SK-N-SH treated with all-trans-retinoic acid at 6 μM for 48 hours (cell line): ENCODE results near the gene FKTN.
A peak's percentile ranks its signal among the peaks of the same experiment; 100 is the strongest.
"Not testable (repeated sequence)": the region's sequence is repeated elsewhere in the genome, so short reads cannot be mapped to it uniquely, and the experiment has no call there.

ENCODE experiments used
- ATAC-seq: fragments of 200-7000 bp; cut with Tn5 transposase; 3 replicates; pipeline ENCODE4 v1.9.1; 2020; ENCODE audit warnings: mild to moderate bottlenecking, moderate library complexity
- ARNTL ChIP-seq: fragments of 450-650 bp; formaldehyde crosslinking; IDR thresholded peaks from 2 replicates; pipeline ENCODE4 v1.5.0; 2020; ENCODE audit warnings: low read depth, mild to moderate bottlenecking, moderate library complexity, borderline replicate concordance
- BACH2 ChIP-seq: fragments of 250-450 bp; sonication (Bioruptor Pico); IDR thresholded peaks from 2 replicates; pipeline ENCODE4 v1.9.0; 2021; ENCODE audit warnings: mild to moderate bottlenecking, borderline replicate concordance
- CREB5 ChIP-seq: fragments of 250-450 bp; sonication (Bioruptor Pico); IDR thresholded peaks from 2 replicates; pipeline ENCODE4 v1.5.1; 2020; ENCODE audit warnings: low read depth, mild to moderate bottlenecking, moderate library complexity
- CSDC2 ChIP-seq: fragments of 250-450 bp; sonication (Bioruptor Pico); IDR thresholded peaks from 2 replicates; pipeline ENCODE4 v1.5.0; 2020; ENCODE audit warnings: mild to moderate bottlenecking, moderate library complexity
- CSRNP3 ChIP-seq: fragments of 250-450 bp; sonication (Bioruptor Pico); IDR thresholded peaks from 2 replicates; pipeline ENCODE4 v1.5.1; 2021; ENCODE audit warnings: mild to moderate bottlenecking, moderate library complexity
- ESRRG ChIP-seq: fragments of 250-450 bp; sonication (Bioruptor Pico); IDR thresholded peaks from 2 replicates; pipeline ENCODE4 v1.6.1; 2021; ENCODE audit warnings: mild to moderate bottlenecking
- ISL1 ChIP-seq: fragments of 250-450 bp; sonication (Bioruptor Pico); IDR thresholded peaks from 2 replicates; pipeline ENCODE4 v2.1.2; 2022; ENCODE audit warnings: mild to moderate bottlenecking, moderate library complexity
- OSR1 ChIP-seq: fragments of 250-450 bp; sonication (Bioruptor Pico); IDR thresholded peaks from 2 replicates; pipeline ENCODE4 v1.8.0; 2022; ENCODE audit warnings: moderate library complexity, mild to moderate bottlenecking, inconsistent platforms
- POU6F1 ChIP-seq: fragments of 250-450 bp; sonication (Bioruptor Pico); IDR thresholded peaks from 2 replicates; pipeline ENCODE4 v1.8.0; 2021; ENCODE audit warnings: low read depth, mild to moderate bottlenecking, moderate library complexity, borderline replicate concordance
- PPARA ChIP-seq: fragments of 250-450 bp; sonication (Bioruptor Pico); IDR thresholded peaks from 2 replicates; pipeline ENCODE4 v1.5.0; 2020; ENCODE audit warnings: mild to moderate bottlenecking, borderline replicate concordance
- RARB ChIP-seq: fragments of 250-450 bp; sonication (Bioruptor Pico); IDR thresholded peaks from 2 replicates; pipeline ENCODE4 v1.8.0; 2021; ENCODE audit warnings: mild to moderate bottlenecking, moderate library complexity
- SNAI2 ChIP-seq: fragments of 250-450 bp; sonication (Bioruptor Pico); IDR thresholded peaks from 2 replicates; pipeline ENCODE4 v1.5.0; 2020; ENCODE audit warnings: mild to moderate bottlenecking, moderate library complexity
- TCF4 ChIP-seq: fragments of 250-450 bp; sonication (Bioruptor Pico); IDR thresholded peaks from 2 replicates; pipeline ENCODE4 v1.8.0; 2021; ENCODE audit warnings: mild to moderate bottlenecking, moderate library complexity, borderline replicate concordance
- TOX ChIP-seq: fragments of 250-450 bp; sonication (Bioruptor Pico); IDR thresholded peaks from 2 replicates; pipeline ENCODE4 v1.8.0; 2021; ENCODE audit warnings: mild to moderate bottlenecking, moderate library complexity, borderline replicate concordance
- TSHZ2 ChIP-seq: fragments of 250-450 bp; sonication (Bioruptor Pico); IDR thresholded peaks from 2 replicates; pipeline ENCODE4 v1.5.0; 2020; ENCODE audit warnings: mild to moderate bottlenecking, moderate library complexity
- ZC3H10 ChIP-seq: fragments of 250-450 bp; sonication (Bioruptor Pico); IDR thresholded peaks from 2 replicates; pipeline ENCODE4 v1.5.1; 2021; ENCODE audit warnings: mild to moderate bottlenecking, moderate library complexity
- ZFP3 ChIP-seq: fragments of 250-450 bp; sonication (Bioruptor Pico); IDR thresholded peaks from 2 replicates; pipeline ENCODE4 v1.5.0; 2020; ENCODE audit warnings: mild to moderate bottlenecking, moderate library complexity
- ZFP30 ChIP-seq: fragments of 450-650 bp; formaldehyde crosslinking; IDR thresholded peaks from 2 replicates; pipeline ENCODE4 v1.5.0; 2022; ENCODE audit warnings: mild to moderate bottlenecking, moderate library complexity
- ZNF565 ChIP-seq: fragments of 450-650 bp; formaldehyde crosslinking; conservative IDR thresholded peaks from 2 replicates; pipeline ENCODE4 v1.5.0; 2020; ENCODE audit warnings: low read depth, mild to moderate bottlenecking, moderate library complexity
- ZNF70 ChIP-seq: fragments of 450-650 bp; formaldehyde crosslinking; IDR thresholded peaks from 2 replicates; pipeline ENCODE4 v1.5.0; 2020; ENCODE audit warnings: mild to moderate bottlenecking, moderate library complexity

Gene FKTN

GRCh38 chr9:105511446-105511845 is 46.5 kb upstream of the FKTN start:
- TF ChIP-seq CSDC2 (CRISPR knock-in tag) (no peak), TOX (CRISPR knock-in tag) (no peak), POU6F1 (CRISPR knock-in tag) (no peak), RARB (CRISPR knock-in tag) (no peak), ZFP30 (CRISPR knock-in tag) (no peak), ZFP3 (CRISPR knock-in tag) (no peak), ZNF565 (CRISPR knock-in tag) (no peak), PPARA (CRISPR knock-in tag) (no peak), ZC3H10 (CRISPR knock-in tag) (no peak), TCF4 (no peak), ESRRG (CRISPR knock-in tag) (no peak), TSHZ2 (CRISPR knock-in tag) (no peak), ISL1 (no peak), BACH2 (no peak), OSR1 (CRISPR knock-in tag) (no peak), ARNTL (CRISPR knock-in tag) (no peak), CSRNP3 (CRISPR knock-in tag) (no peak), CREB5 (CRISPR knock-in tag) (no peak)
- ATAC-seq, result no peak

DNA sequence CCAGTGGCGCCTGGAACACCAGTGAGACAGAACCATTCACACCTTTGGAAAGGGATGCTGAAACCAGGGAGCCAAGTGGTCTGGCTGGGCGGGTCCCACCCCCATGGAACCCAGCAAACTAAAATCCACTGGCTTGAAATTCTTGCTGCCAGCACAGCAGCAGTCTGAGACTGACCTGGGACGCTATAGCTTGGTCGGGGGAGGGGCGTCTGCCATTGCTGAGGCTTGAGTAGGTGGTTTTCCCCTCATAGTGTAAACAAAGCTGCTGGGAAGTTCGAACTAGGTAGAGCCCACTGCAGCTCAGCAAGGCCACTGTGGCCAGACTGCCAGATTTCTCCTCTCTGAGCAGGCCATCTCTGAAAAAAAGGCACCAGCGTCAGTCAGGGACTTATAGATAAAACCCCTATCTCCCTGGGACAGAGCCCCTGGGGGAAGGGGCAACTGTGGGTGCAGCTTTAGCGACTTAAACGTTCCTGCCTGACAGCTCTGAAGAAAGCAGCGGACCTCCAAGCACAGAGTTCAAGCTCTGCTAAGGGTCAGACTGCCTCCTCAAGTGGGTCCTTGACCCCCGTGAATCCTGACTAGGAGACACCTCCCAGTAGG is 42.0 kb upstream of the FKTN start:
- ATAC-seq, result no peak
- TF ChIP-seq PPARA (CRISPR knock-in tag), result no peak
- no peak for TF ChIP-seq POU6F1 (CRISPR knock-in tag)
- TF ChIP-seq ZFP3 (CRISPR knock-in tag), result no peak
- TF ChIP-seq ESRRG (CRISPR knock-in tag), result no peak
- no peak for TF ChIP-seq CREB5 (CRISPR knock-in tag)
- no peak for TF ChIP-seq ZNF70 (CRISPR knock-in tag)
- TF ChIP-seq SNAI2, result no peak
- TF ChIP-seq BACH2, result no peak
- TF ChIP-seq ZNF565 (CRISPR knock-in tag), result no peak
- TF ChIP-seq ZC3H10 (CRISPR knock-in tag), result no peak
- TF ChIP-seq OSR1 (CRISPR knock-in tag), result no peak
- TF ChIP-seq ARNTL (CRISPR knock-in tag), result no peak
- no peak for TF ChIP-seq RARB (CRISPR knock-in tag)
- no peak for TF ChIP-seq TCF4
- TF ChIP-seq TOX (CRISPR knock-in tag), result no peak

GRCh38 chr9:105519710-105520369 is 38.1 kb upstream of the FKTN start:
- peak; percentile 89 for ATAC-seq

DNA sequence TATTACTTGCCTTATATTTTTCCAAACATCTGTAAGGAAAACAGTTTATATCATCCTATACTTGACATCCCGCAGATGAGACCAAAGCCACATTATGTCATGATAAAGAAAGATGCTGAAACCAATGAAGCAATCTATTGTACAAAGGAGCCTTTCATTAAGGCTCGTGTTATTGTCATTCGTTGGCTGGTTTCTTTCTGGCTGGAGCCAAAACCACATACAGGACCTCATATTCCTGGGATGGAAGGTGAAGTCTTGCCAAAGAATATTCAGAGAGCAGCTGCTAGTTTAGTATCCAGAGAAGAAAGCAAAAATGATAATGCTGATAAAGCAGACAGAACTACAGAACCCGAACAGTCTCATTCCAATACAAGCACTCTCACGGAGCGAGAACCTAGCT is 36.9 kb upstream of the FKTN start:
- ATAC-seq, result not testable (repeated sequence)

- not testable (repeated sequence) for ATAC-seq
Measured at GRCh38 chr9:105522618-105523385, 35.1 kb upstream of the FKTN start.
